ENCODE results near the gene TGFBI. TPM values are rescaled to one million over a fixed set of nuclear protein-coding genes. Genes with fewer than 3 reads are reported as not detected.

The TGFBI gene
- total RNA-seq, 1 donor from 2014 or later: 174 TPM

DNA sequence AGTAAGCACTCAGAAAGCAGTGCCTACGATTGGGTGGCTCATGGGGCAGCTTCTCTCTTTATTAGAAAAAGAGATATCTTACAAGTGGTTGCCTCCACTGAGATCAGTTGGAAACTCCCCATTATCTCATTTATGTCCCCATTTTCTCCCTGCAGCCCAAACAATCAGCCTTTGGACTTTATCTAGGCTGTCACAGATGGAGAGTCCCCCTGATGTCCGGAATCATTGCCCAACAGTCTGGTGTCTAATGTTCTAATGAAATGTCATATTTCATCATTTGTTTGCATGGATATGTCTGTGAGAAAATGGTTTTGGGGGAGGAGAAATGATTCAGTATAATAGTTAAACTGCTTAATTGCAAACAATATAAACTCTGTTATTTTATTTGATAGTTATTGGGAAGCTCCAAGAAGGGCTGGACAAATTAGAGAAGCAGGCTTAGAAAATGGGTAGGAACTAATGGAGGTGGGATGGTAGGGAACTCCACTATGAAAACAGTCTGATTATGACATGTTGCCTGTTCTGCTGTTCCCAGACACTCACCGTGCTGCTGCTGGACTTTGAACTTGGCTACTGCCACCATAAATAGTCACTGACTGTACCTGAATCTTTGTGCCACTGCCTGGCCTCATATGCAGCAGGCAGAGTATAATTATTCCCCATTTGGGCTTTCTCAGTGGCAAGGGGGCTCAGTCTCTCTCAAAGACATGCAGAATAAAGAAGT, 65.6 kb downstream of the TGFBI start:
- TF ChIP-seq, protein P1, sequence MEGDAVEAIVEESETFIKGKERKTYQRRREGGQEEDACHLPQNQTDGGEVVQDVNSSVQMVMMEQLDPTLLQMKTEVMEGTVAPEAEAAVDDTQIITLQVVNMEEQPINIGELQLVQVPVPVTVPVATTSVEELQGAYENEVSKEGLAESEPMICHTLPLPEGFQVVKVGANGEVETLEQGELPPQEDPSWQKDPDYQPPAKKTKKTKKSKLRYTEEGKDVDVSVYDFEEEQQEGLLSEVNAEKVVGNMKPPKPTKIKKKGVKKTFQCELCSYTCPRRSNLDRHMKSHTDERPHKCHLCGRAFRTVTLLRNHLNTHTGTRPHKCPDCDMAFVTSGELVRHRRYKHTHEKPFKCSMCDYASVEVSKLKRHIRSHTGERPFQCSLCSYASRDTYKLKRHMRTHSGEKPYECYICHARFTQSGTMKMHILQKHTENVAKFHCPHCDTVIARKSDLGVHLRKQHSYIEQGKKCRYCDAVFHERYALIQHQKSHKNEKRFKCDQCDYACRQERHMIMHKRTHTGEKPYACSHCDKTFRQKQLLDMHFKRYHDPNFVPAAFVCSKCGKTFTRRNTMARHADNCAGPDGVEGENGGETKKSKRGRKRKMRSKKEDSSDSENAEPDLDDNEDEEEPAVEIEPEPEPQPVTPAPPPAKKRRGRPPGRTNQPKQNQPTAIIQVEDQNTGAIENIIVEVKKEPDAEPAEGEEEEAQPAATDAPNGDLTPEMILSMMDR (IDR thresholded peaks at IDR 0.05): no peak
- Histone ChIP-seq H3K4me1 (no peaks in the 10 kb centered on the region), H3K4me3 (no peak overlapping the region), H3K9me3 (no peaks in the 10 kb centered on the region), H3K27me3 (no peaks in the 10 kb centered on the region), H3K36me3 (no peaks in the 10 kb centered on the region), H3K27ac (no peak overlapping the region)
- peak in 1 of 2 donors; percentile 52 for DNase-seq (ENCODE audit: low spot score in 2 of 2)
- intact Hi-C loops (cut with DNase I): no loop called here

DNA sequence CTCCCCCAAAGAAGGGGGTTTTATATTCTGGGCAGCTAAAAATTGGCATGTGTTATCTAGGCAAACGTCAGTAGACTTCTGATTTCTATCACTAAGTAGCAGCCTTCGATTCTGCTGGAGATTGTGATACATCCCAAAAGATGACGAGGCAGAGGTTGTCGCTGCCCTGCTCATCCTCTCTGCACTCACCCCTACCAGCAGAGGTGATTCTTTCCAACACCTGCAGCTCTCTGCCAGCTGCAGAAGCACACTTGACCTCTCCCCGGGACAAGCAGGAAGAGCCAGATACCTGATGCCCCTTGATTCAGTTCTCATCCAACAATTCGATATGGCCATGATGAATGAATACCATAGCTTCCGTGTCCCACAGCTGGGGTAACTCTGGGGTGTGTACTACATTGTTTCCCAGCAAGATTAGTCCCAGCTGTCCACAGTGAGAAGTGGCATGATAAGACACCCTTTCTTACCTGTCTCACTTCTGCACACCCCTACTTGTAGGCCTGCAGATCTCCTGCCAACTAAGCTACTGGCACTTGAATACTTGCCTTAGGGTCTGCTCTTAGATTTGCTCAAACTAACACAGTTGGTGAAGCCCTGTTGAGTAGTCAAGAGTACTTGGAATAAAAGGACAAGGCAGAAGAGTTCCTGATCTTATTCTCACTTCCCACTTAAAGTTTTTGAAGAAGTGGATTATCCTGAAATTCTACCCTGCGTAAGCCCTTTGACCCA, 66.3 kb downstream of the TGFBI start:
- Histone ChIP-seq H3K4me3 (no peak overlapping the region), H3K9me3 (no peaks in the 10 kb centered on the region), H3K27ac (no peak overlapping the region), H3K4me1 (no peaks in the 10 kb centered on the region), H3K27me3 (no peaks in the 10 kb centered on the region), H3K36me3 (no peaks in the 10 kb centered on the region)
- TF ChIP-seq, protein P1 (IDR thresholded peaks at IDR 0.05): no peak
- DNase-seq (ENCODE audit: low spot score in 2 of 2): peak in 1 of 2 donors; percentile 15
- intact Hi-C loops (cut with DNase I): no loop called here

DNA sequence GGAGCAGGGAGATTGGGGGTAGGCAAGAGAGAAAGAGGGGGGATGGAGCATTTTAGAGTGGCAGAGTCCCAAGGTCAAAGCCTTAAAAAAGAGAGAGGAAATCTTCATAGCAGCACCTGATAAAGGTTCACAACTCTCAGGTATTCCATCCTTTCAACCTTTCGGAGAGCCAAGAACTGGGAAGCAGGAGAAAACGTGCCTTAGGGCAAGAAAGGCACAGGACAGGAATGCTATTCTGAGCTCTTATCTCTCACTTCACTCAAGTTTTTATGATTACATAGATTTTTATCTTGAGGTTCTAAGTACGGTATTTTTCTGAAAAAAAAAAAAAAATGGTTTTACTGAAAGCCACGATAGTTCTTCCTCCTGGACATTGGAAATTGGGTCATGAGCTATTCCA, 69.4 kb downstream of the TGFBI start:
- intact Hi-C loops (cut with DNase I): no loop called here

GRCh38 chr5:136099870-136100269, 71.1 kb downstream of the TGFBI start:
- no peaks in the 10 kb centered on the region for H3K36me3 ChIP-seq
- no peaks in the 10 kb centered on the region for H3K9me3 ChIP-seq
- TF ChIP-seq, protein P1 (IDR thresholded peaks at IDR 0.05): no peak
- no peaks in the 10 kb centered on the region for H3K27me3 ChIP-seq
- no peak overlapping the region for H3K27ac ChIP-seq
- H3K4me3 ChIP-seq: no peak overlapping the region
- intact Hi-C loops (cut with DNase I): no loop called here
- no peak for DNase-seq (ENCODE audit: low spot score in 2 of 2)
- H3K4me1 ChIP-seq: no peaks in the 10 kb centered on the region

More for the DNA sequence above, 69.4 kb downstream of the TGFBI start:
- no peaks in the 10 kb centered on the region for H3K27me3 ChIP-seq
- H3K27ac ChIP-seq: no peak overlapping the region
- DNase-seq (ENCODE audit: low spot score in 2 of 2): peak in 1 of 2 donors; percentile 46
- no peaks in the 10 kb centered on the region for H3K36me3 ChIP-seq
- H3K9me3 ChIP-seq: no peaks in the 10 kb centered on the region
- no peak overlapping the region for H3K4me3 ChIP-seq
- TF ChIP-seq, protein P1 (IDR thresholded peaks at IDR 0.05): no peak
- H3K4me1 ChIP-seq: no peaks in the 10 kb centered on the region

- TF ChIP-seq, protein P1 (IDR thresholded peaks at IDR 0.05): no peak
- Histone ChIP-seq H3K9me3 (no peaks in the 10 kb centered on the region), H3K36me3 (no peaks in the 10 kb centered on the region), H3K4me1 (no peaks in the 10 kb centered on the region), H3K27me3 (no peaks in the 10 kb centered on the region), H3K27ac (no peak overlapping the region), H3K4me3 (no peak overlapping the region)
- intact Hi-C loops (cut with DNase I): no loop called here
- DNase-seq (ENCODE audit: low spot score in 2 of 2): no peak
Observed at GRCh38 chr5:136101884-136102283, 73.1 kb downstream of the TGFBI start.

All from ascending aorta (tissue), 2 donors.